GM19455 (cell line): ENCODE data around the gene APOBR.
"Not testable (repeated sequence)": the region's sequence is repeated elsewhere in the genome, so short reads cannot be mapped to it uniquely, and the experiment has no call there.

ENCODE experiments used
- ATAC-seq: cut with Tn5 transposase; IDR thresholded peaks from one replicate; pipeline ENCODE4 v1.9.1; 2021; ENCODE audit not compliant: unreplicated experiment

The APOBR gene

GRCh38 chr16:28526201-28527099 is 32.0 kb downstream of the APOBR start:
- ATAC-seq = no peak

- not testable (repeated sequence) for ATAC-seq
Measured at GRCh38 chr16:28527100-28527785, 32.8 kb downstream of the APOBR start.

GRCh38 chr16:28527985-28528384 is 33.5 kb downstream of the APOBR start:
- ATAC-seq = no peak

DNA sequence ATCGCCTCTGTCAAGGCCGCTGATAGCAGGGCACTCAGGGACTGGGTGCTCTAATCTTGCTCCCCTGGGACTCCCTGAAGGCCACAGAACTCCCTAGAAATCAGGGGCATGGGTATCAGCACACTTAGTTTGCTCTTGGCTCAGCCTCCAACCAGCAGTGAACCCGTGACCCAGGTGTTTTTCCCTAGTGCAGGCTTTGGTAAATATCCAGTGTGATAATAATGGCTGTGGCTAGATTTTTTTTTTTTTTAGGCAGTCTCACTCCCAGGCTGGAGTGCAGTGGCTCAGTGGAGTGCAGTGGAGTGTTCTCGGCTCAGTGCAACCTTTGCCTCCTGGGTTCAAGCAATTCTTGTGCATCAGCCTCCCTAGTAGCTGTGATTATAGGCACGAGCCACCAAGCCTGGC is 34.0 kb downstream of the APOBR start:
- no peak for ATAC-seq

GRCh38 chr16:28529124-28529523 is 34.7 kb downstream of the APOBR start:
- no peak for ATAC-seq

- ATAC-seq = no peak
Measured at GRCh38 chr16:28531777-28532744, 37.6 kb downstream of the APOBR start.

DNA sequence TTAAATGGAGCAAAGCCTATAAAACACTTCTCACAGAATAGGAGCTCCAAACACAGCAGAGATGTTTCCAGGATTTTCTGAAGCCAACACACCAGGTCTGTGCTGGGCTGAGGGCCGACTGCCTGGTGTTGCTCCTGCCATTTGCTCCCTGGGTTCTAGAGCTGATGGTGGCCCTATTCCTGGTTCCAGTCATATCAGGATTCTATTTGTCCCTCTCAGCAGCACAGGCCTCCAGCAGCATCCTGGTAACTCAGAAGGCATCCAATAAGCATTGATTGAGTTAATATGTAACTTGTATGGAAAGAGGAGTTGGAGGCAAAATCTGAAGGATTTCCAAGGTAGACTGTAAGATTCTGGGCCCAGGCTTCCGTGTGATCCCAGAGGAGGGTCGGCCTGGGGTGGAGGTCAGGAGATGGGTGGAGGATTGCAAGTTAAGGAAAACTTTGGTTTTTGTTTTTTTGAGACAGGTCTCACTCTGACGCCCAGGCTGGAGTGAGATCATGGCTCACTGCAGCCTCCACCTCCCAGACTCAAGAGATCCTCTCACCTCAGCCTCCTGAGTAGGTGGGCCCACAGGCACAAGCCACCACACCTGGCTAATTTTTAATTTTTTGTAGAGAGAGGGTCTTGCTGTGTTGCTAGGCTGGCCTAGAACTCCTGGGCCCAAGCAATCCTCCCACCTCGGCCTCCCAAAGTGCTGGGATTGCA is 38.7 kb downstream of the APOBR start:
- no peak for ATAC-seq

DNA sequence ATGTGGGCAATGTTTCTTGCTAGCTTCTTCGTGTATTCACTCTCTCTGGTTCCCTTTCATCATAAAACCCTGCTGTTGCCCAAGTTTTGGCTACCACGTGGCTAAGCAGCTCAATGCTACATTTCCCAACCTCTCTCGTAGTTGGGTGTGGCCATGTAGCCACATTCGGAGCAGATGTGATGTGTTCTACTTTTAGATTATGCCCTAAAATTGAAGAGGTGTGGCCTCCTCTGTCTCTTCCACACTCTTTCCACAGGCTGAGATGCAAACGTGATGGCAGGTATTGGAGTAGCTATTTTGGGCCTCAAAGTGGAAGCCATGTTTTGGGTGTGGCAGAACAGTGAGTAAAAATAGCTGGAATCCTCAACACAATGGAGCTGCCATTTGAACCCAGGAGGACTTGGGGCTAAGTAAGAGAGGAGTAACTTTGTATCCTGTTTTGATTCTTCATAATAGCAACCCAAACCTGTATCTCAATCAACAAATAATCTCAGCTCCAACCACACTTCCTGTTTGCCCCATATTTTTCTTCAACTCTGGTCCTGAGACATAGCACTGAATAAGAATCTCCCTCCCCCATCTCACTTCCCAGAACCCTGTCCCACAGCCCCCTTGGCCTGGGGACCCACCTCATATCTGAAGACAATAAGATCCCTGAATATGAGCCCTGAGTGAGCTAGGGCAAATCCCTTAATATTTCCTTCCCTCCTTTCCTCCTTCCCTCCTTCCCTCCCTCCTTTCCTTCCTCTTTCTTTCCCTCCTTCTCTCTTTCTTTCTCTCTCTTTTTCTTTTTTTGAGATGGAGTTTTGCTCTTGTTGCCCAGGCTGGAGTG is 40.3 kb downstream of the APOBR start:
- no peak for ATAC-seq

DNA sequence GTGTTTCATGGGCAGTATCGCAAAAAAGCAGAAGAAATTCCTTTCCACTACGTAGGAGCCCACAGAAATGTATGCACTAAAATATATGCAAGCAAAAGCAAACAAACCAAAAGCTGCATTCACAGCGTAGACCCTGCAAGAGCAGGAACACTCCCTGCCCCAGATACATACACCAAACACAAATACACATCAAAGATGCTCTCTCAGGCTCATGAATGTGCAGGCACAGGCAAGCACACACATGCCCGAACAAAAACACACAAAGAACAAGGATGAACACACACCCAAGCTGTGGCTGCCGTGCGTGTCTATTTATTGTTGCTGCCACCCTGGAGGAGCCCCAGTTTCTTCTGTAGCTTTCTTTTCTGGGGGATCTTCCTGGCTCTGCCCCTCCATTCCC is 42.6 kb downstream of the APOBR start:
- ATAC-seq = no peak

DNA sequence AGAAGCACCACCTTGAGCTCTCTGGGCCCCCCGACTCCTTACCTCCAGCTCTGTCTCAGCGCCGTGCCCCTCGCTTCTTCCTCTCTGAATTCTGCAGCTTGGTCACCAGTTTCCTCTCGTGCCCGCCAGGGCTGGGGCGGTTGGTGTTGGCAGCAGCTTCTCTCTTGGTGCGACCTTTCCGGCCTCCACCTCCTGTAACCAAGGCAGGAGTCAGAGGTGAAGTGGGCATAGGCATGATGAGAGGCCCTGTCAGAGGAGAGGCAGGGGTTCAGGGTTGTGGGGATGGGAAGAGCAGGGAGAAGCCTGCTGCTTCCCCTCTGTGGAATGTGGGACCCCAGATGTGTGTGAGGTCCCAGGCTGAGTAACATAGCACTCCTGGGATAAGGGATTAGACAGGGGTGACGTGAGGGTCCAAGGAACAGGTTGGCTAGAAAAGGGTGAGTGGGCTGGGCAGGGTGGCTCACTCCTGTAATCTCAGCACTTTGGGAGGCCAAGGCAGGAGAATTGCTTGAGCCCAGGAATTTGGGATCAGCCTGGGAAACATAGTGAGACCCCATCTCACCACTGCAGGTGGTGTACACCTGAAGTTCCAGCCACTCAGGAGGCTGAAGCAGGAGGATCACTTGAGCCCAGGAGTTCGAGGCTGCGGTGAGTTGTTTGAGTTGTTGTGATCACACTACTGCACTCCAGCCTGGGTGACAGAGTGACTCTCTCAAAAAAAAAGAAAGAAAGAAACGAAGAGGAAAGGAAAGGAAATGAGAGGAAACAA is 43.7 kb downstream of the APOBR start:
- no peak for ATAC-seq

DNA sequence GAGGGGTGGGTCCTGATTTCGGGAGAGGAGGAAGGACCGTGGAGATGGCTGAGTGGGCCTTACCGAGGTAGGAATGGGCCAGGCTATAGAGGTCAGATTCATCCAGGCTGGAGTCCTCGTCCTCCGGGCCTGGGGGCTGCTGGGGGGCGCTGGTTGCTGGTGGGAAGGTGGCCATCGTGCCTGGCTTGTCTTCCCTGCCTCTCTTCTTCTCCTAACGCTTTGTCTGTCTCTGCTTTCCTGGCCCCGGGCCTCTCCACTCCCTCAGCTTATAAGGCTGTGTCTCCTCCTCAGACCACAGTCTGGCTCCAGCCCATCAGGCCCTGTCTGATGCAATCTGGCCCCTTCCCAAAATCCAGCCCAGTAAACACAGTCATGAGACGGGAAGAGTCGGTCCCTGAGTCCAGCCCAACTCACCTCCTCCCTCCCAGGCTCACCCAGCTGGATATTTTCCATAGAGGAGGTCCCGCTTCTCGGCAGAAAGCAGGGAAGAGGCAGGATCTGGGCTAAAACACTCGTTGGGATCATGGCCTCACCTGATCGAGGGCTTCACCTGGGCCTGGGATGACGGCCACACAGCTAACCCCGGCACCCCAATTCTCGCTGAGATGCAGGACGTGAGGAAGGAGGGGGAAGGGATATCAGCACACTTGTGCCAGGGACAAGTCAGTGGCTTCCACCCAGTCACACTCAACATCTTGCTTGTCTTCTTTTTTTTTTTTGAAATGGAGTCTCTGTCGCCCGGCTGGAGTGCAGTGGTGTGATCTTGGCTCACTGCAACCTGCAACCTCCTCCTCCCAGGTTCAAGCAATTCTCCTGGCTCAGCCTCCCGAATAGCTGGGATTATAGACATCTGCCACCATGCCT is 44.5 kb downstream of the APOBR start, which contains the start of gene NUPR1:
NUPR1 (minus strand) TSS at position 242 of the 864 bp plus-strand sequence; CDS start at position 175, 67 bp downstream.
- no peak for ATAC-seq

- no peak for ATAC-seq
Measured at GRCh38 chr16:28540346-28540745, 45.9 kb downstream of the APOBR start.

- no peak for ATAC-seq
Measured at GRCh38 chr16:28542646-28543045, 48.2 kb downstream of the APOBR start.

DNA sequence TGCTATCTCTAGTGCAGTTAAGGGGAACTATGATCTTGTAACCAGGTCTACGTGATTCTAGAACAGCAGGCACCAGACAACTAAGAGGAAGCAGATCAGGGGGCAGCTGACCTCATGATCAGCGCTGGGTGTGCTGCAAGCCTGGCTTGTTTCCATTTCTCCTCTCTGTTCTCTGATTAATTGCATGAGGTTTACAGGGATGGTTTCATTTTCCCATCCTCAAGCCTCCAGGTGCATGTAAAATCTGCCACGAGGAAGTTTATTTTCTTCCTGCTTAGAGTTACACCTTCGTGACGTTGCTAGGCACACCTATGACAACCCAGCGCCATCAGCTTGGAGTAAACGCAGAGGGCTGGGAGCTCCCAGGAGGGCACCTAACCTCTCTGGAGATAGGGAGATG is 48.6 kb downstream of the APOBR start:
- ATAC-seq = no peak

DNA sequence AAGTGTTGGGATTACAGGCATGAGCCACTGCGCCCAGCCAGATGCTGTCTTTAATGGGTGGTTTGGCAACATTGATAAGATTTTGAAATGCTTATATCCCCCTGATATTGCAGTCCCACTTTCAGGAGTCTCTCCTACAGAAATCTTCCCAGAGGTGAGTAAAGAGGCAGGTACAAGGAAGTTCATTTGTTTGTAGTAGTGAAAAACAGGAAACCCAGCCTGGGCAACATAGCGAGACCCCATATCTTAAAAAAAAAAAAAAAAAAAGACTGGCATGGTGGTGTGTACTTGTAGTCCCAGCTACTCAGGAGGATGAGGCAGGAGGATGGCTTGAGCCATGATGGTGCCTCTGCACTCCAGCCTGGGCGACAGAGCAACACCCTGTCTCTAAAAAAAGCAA is 50.6 kb downstream of the APOBR start:
- no peak for ATAC-seq

GRCh38 chr16:28545964-28546363 is 51.5 kb downstream of the APOBR start:
- not testable (repeated sequence) for ATAC-seq

- no peak for ATAC-seq
Measured at GRCh38 chr16:28546626-28547025, 52.2 kb downstream of the APOBR start.

- ATAC-seq = no peak
Measured at GRCh38 chr16:28548306-28548802, 53.9 kb downstream of the APOBR start.
